SK-N-SH (cell line): ENCODE data around the gene MAPK4. TPM values are rescaled to one million over a fixed set of nuclear protein-coding genes. Genes with fewer than 3 reads are reported as not detected.
"Not testable (repeated sequence)": the region's sequence is repeated elsewhere in the genome, so short reads cannot be mapped to it uniquely, and the experiment has no call there.

Experiments used
- CTCF ChIA-PET: fragments of 300-600, 350-600 bp; formaldehyde crosslinking; extraction: SDS; loops from one replicate; lab custom pipeline; 2021; lab: Yijun Ruan, JAX
- POLR2A ChIA-PET: fragments of 350-600 bp; sonication (Branson Sonifier 250); formaldehyde crosslinking; extraction: SDS; loops from one replicate; lab custom pipeline; 2020; ENCODE audit warnings: antibody characterized with exemption, inconsistent platforms; lab: Yijun Ruan, JAX
- DNase-seq: peaks from one replicate; pipeline ENCODE4 v3.0.0; 2012
- H2AFZ ChIP-seq: fragments of 200-600 bp; sonication (generic); 2 replicates; pipeline ENCODE4 v1.8.1; 2016; ENCODE audit warnings: antibody characterized with exemption, mild to moderate bottlenecking, low read depth
- H3F3A ChIP-seq: fragments of 200-600 bp; sonication (generic); replicated peaks from 2 replicates; pipeline ENCODE3; 2016; ENCODE audit warnings: antibody characterized with exemption, mild to moderate bottlenecking; ENCODE audit not compliant: insufficient read depth
- H3K27ac ChIP-seq, 2 experiments: fragments of 200-500 bp in 1 of 2; fragments of 200-600 bp in 1 of 2; sonication (Bioruptor generic) in 1 of 2; sonication (generic), shearing (Covaris generic) in 1 of 2; 2 replicates each; pipeline versions ENCODE4 v1.5.1 to v1.6.1; 2014 to 2016; ENCODE audit warnings: low read depth in 2 of 2, inconsistent platforms in 1 of 2, low read length in 1 of 2, mild to moderate bottlenecking in 1 of 2, mixed read lengths in 1 of 2
- H3K27me3 ChIP-seq: fragments of 200-600 bp; sonication (generic), shearing (Covaris generic); 2 replicates; pipeline ENCODE4 v1.6.1; 2016; ENCODE audit warnings: mixed run types; ENCODE audit not compliant: insufficient read depth
- H3K36me3 ChIP-seq, 2 experiments: fragments of 200-500 bp in 1 of 2; fragments of 200-600 bp in 1 of 2; sonication (Bioruptor generic) in 1 of 2; sonication (generic) in 1 of 2; replicated peaks in 1 of 2; 2 replicates each; pipeline versions ENCODE3 to v1.5.1; 2014 to 2016; ENCODE audit warnings: low read length in 1 of 2, mild to moderate bottlenecking in 1 of 2; ENCODE audit not compliant: insufficient read depth in 2 of 2, control insufficient read depth in 1 of 2
- H3K4me1 ChIP-seq, 2 experiments: fragments of 200-500 bp in 1 of 2; fragments of 200-600 bp in 1 of 2; sonication (Bioruptor generic) in 1 of 2; sonication (generic), shearing (Covaris generic) in 1 of 2; 2 replicates each; pipeline versions ENCODE4 v1.5.1 to v1.6.1; 2014 to 2016; ENCODE audit warnings: low read depth in 1 of 2, low read length in 1 of 2, mixed run types in 1 of 2; ENCODE audit not compliant: insufficient read depth in 2 of 2, control insufficient read depth in 1 of 2
- H3K4me2 ChIP-seq: fragments of 200-600 bp; sonication (generic), shearing (Covaris generic); 2 replicates; pipeline ENCODE4 v1.6.1; 2017; ENCODE audit warnings: mixed run types
- H3K4me3 ChIP-seq, 2 experiments: fragments of 200-500 bp in 1 of 2; fragments of 200-600 bp in 1 of 2; sonication (Bioruptor generic) in 1 of 2; sonication (generic), shearing (Covaris generic) in 1 of 2; 2 replicates each; pipeline versions ENCODE4 v1.5.1 to v1.8.1; 2014 to 2016; ENCODE audit warnings: low read depth in 2 of 2, inconsistent platforms in 1 of 2, low read length in 1 of 2, mild to moderate bottlenecking in 1 of 2, mixed read lengths in 1 of 2, moderate library complexity in 1 of 2
- H3K79me2 ChIP-seq: fragments of 200-600 bp; sonication (generic); 2 replicates; pipeline ENCODE4 v1.8.1; 2017; ENCODE audit warnings: mild to moderate bottlenecking; ENCODE audit not compliant: insufficient read depth
- H3K9ac ChIP-seq: fragments of 200-600 bp; sonication (generic); 2 replicates; pipeline ENCODE4 v1.6.1; 2017; ENCODE audit warnings: mixed run types
- H3K9me2 ChIP-seq: fragments of 200-600 bp; sonication (generic); 2 replicates; pipeline ENCODE4 v1.6.1; 2017; ENCODE audit warnings: mixed run types
- H3K9me3 ChIP-seq: fragments of 200-600 bp; sonication (generic); 2 replicates; pipeline ENCODE4 v1.6.1; 2017; ENCODE audit warnings: mixed run types, mild to moderate bottlenecking, moderate library complexity
- H4K20me1 ChIP-seq: fragments of 200-600 bp; sonication (generic); 2 replicates; pipeline ENCODE4 v1.6.1; 2017; ENCODE audit warnings: mild to moderate bottlenecking, mixed run types; ENCODE audit not compliant: insufficient read depth
- CHD2 ChIP-seq: fragments of 150-350 bp; IDR thresholded peaks from 2 replicates; pipeline ENCODE4 v1.6.1; 2018; ENCODE audit warnings: low read length; ENCODE audit not compliant: partially characterized antibody
- CTCF ChIP-seq: fragments of 200-600 bp; sonication (generic); IDR thresholded peaks from 2 replicates; pipeline ENCODE4 v1.6.1; 2017; ENCODE audit warnings: antibody characterized with exemption, mild to moderate bottlenecking, moderate library complexity
- EP300 ChIP-seq, 2 experiments: IDR thresholded peaks; 2 replicates each; pipeline versions ENCODE4 v1.4.0 to v1.6.1; 2012; ENCODE audit warnings: borderline replicate concordance in 1 of 2, low read depth in 1 of 2, low read length in 1 of 2
- MAX ChIP-seq: IDR thresholded peaks from 2 replicates; pipeline ENCODE4 v1.4.0; 2012; ENCODE audit warnings: low read depth
- POLR2AphosphoS5 ChIP-seq: IDR thresholded peaks from 2 replicates; pipeline ENCODE4 v1.6.1; 2012; ENCODE audit warnings: low read depth, low read length
- TCF12 ChIP-seq: IDR thresholded peaks from 2 replicates; pipeline ENCODE4 v1.4.0; 2012
- WGBS: methylation state at CpG from one replicate; pipeline ENCODE4 v1.1.6; 2017; ENCODE audit warnings: low lambda C conversion rate; 5-methylcytosine and 5-hydroxymethylcytosine counted together
- polyA plus RNA-seq, 3 experiments: library from polyadenylated mRNA; depleted of rRNA; stranded (reverse); fragments of >200 nt; gene quantifications; 2 replicates each; pipeline ENCODE4 v1.2.3, GENCODE V29; 2012

MAPK4 gene
- polyA plus RNA-seq, 1 of the 3 experiments (the other 2 are of a cell fraction), result 0.02 TPM

GRCh38 chr18:50569930-50570329 lies 10.0 kb downstream of the MAPK4 start:
- TF ChIP-seq TCF12 (no peak), EP300 (IDR thresholded peaks at IDR 0.05; ENCODE audit: borderline replicate concordance in 1 of 2, low read depth in 1 of 2, low read length in 1 of 2) (no peak)
- no peaks in the 10 kb centered on the region for H3K79me2 ChIP-seq
- ChIA-PET CTCF (interaction anchor here (0.6 to 1.2 kb wide), 2 partner anchors 10 to 62 kb away, joined by 3 to 4 read pairs; partner anchors contain the start of gene MAPK4), POLR2A (no interaction called here)
- no peak overlapping the region for H2AFZ ChIP-seq
- no peaks in the 10 kb centered on the region for H3K9me2 ChIP-seq
- H3K36me3 ChIP-seq, result no peaks in the 10 kb centered on the region
- no peak overlapping the region for H3K27ac ChIP-seq
- H3K27me3 ChIP-seq, result no peaks in the 10 kb centered on the region
- H4K20me1 ChIP-seq, result no peaks in the 10 kb centered on the region
- no peak overlapping the region for H3K4me2 ChIP-seq
- no peaks in the 10 kb centered on the region for H3F3A ChIP-seq
- H3K9me3 ChIP-seq, result no peaks in the 10 kb centered on the region
- no peak for DNase-seq
- no peaks in the 10 kb centered on the region for H3K4me1 ChIP-seq
- H3K9ac ChIP-seq, result no peak overlapping the region
- H3K4me3 ChIP-seq, result no peak overlapping the region

- TF ChIP-seq CHD2, result no peak
- no peak for TF ChIP-seq MAX
- no peaks in the 10 kb centered on the region for H3K27me3 ChIP-seq
- no peak for DNase-seq
- ChIA-PET POLR2A (no interaction called here), CTCF (no interaction called here)
- H4K20me1 ChIP-seq, result no peaks in the 10 kb centered on the region
- H3F3A ChIP-seq, result no peaks in the 10 kb centered on the region
- no peak overlapping the region for H3K27ac ChIP-seq
- H3K4me2 ChIP-seq, result no peak overlapping the region
- H2AFZ ChIP-seq, result no peak overlapping the region
- no peaks in the 10 kb centered on the region for H3K9me2 ChIP-seq
- no peaks in the 10 kb centered on the region for H3K36me3 ChIP-seq
- no peaks in the 10 kb centered on the region for H3K79me2 ChIP-seq
- H3K9ac ChIP-seq, result no peak overlapping the region
- H3K4me1 ChIP-seq, result no peaks in the 10 kb centered on the region
- 31% methylated on average over 2 of the region's 2 CpGs for WGBS
- H3K4me3 ChIP-seq, result no peak overlapping the region
- H3K9me3 ChIP-seq, result no peaks in the 10 kb centered on the region
Observed at GRCh38 chr18:50571606-50572005, 11.7 kb downstream of the MAPK4 start.

- H3K36me3 ChIP-seq, H3K4me3 ChIP-seq, H3F3A ChIP-seq, DNase-seq, H3K9me3 ChIP-seq, H3K4me2 ChIP-seq, H3K79me2 ChIP-seq, H3K4me1 ChIP-seq, H4K20me1 ChIP-seq, H3K9me2 ChIP-seq, H3K27ac ChIP-seq, H3K27me3 ChIP-seq, POLR2A ChIA-PET, H2AFZ ChIP-seq, H3K9ac ChIP-seq: not testable (repeated sequence)
- WGBS, result 54% methylated on average over 3 of the region's 3 CpGs
- CTCF ChIA-PET, result interaction anchor here (0.6 to 1.5 kb wide), 3 partner anchors 13 to 34 kb away, joined by 3 to 5 read pairs (median 4); partner anchors contain the start of gene MAPK4
Observed at GRCh38 chr18:50573196-50573595, 13.3 kb downstream of the MAPK4 start.

GRCh38 chr18:50573679-50574078 lies 13.8 kb downstream of the MAPK4 start:
- no peak overlapping the region for H3K9ac ChIP-seq
- TF ChIP-seq POLR2AphosphoS5 (no peak), CTCF (peak; percentile 33)
- TF ChIP-seq, all 33 proteins: peak for 1
- Histone ChIP-seq H3K36me3 (no peaks in the 10 kb centered on the region), H4K20me1 (no peaks in the 10 kb centered on the region), H3K27ac (no peak overlapping the region), H3K4me3 (no peak overlapping the region; a peak in 1 of 4 replicates), H3K9me2 (no peaks in the 10 kb centered on the region), H3K4me2 (no peak overlapping the region), H3K9me3 (no peaks in the 10 kb centered on the region), H3K79me2 (no peaks in the 10 kb centered on the region), H3F3A (no peaks in the 10 kb centered on the region), H3K4me1 (no peaks in the 10 kb centered on the region), H2AFZ (no peak overlapping the region), H3K27me3 (no peaks in the 10 kb centered on the region)
- CTCF ChIA-PET, result interaction anchor here (0.6 to 1.5 kb wide), 4 partner anchors 9 to 34 kb away, joined by 3 to 5 read pairs (median 4); partner anchors contain the start of gene MAPK4
- no peak for DNase-seq
- POLR2A ChIA-PET, result no interaction called here
- 69% methylated on average over 3 of the region's 3 CpGs for WGBS
